IPS-20b (cell line): ENCODE data around the gene EXOSC2.

Experiments
- H3K27ac ChIP-seq: one replicate; pipeline ENCODE4 v1.5.1; 2013; ENCODE audit warnings: low read length
- H3K27me3 ChIP-seq: 2 replicates; pipeline ENCODE4 v1.6.1; 2013; ENCODE audit warnings: mild to moderate bottlenecking, low read length, inconsistent platforms; ENCODE audit not compliant: insufficient read depth
- H3K36me3 ChIP-seq: 2 replicates; pipeline ENCODE4 v1.6.1; 2013; ENCODE audit warnings: low read depth, mild to moderate bottlenecking, inconsistent platforms, low read length, moderate library complexity; ENCODE audit not compliant: insufficient read depth
- H3K4me1 ChIP-seq: 2 replicates; pipeline ENCODE4 v1.6.1; 2013; ENCODE audit warnings: mild to moderate bottlenecking, control low read depth, inconsistent platforms, low read length, moderate library complexity; ENCODE audit not compliant: insufficient read depth
- H3K4me3 ChIP-seq: 2 replicates; pipeline ENCODE4 v1.5.1; 2013; ENCODE audit warnings: mild to moderate bottlenecking, low read length, inconsistent platforms
- H3K9ac ChIP-seq: 2 replicates; pipeline ENCODE4 v1.6.1; 2013; ENCODE audit warnings: low read depth, mild to moderate bottlenecking, inconsistent platforms, low read length, moderate library complexity
- H3K9me3 ChIP-seq: 2 replicates; pipeline ENCODE4 v1.6.1; 2013; ENCODE audit warnings: mild to moderate bottlenecking, low read depth, low read length, inconsistent platforms; ENCODE audit not compliant: insufficient read depth

The EXOSC2 gene

DNA sequence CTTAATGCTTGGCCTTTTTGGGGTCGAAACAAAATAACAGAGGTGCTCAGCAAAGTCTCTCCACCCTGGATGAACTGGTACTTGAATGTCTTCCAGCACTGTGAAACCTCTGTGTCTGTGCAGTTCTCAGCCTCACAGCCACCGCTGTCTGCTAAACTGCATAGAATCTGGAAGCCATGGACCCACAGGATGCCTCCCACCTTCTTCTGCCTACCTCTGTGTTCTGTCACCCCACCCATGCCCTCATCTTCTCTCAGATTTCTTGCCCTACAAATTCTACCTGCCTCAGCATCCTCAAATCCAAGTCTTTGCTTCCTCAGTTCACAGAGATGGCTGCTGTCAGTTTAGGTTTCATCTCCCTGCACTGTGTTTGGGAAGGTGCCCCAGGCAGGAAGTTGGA lies 35.6 kb downstream of the EXOSC2 start:
- Histone ChIP-seq H3K9me3 (peaks cover 3% of the 10 kb centered on the region; the same call in 1 of the 2 replicates), H3K9ac (no peak overlapping the region), H3K4me1 (peaks cover 8% of the 10 kb centered on the region; the same call in 1 of the 2 replicates), H3K36me3 (no peaks in the 10 kb centered on the region), H3K4me3 (no peak overlapping the region), H3K27ac (no peak overlapping the region), H3K27me3 (no peaks in the 10 kb centered on the region)

DNA sequence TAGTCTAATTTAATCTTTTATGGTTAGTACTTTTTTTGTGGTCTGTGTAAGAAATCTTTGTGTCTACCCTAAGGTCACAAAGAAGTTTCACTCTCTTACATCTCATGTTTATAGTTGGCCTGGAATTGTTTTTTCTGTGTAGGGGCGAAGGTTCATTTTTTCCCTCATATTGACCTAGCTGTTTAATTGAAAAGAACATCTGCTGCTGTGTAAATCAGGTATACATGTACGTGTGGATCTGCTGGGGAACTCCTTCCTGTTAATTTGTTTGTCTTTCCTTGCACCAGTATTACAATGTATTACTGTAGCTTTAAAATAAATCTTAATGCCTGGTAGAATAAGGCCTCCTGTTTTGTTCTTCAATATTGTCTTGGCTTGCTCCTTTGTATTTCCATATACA lies 37.8 kb downstream of the EXOSC2 start:
- H3K4me1 ChIP-seq: peaks cover 8% of the 10 kb centered on the region; the same call in 1 of the 2 replicates
- H3K4me3 ChIP-seq: no peak overlapping the region
- peaks cover 3% of the 10 kb centered on the region; the same call in 1 of the 2 replicates for H3K9me3 ChIP-seq
- H3K36me3 ChIP-seq: no peaks in the 10 kb centered on the region
- H3K27me3 ChIP-seq: no peaks in the 10 kb centered on the region
- no peak overlapping the region for H3K27ac ChIP-seq
- no peak overlapping the region for H3K9ac ChIP-seq

DNA sequence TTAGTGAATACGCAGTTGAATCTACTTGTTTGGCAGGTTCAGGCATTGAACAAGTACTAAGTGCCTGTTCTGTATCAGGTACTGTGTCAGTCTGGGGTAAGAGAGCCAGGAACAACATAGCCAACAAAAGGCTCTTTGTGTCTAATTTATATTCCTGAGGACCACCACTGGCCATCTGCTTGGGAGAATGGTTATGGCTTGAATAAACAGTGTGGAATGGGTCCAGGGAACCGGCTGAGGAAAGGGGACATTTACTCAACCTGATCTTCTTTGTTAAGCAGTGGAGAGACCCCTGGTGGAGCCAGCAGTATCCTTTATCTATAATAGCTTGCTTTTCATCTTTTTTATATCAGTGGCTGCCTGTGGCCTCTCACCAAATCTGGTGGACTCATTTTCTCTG lies 38.6 kb downstream of the EXOSC2 start:
- H3K27ac ChIP-seq: no peak overlapping the region
- H3K9me3 ChIP-seq: peaks cover 3% of the 10 kb centered on the region; the same call in 1 of the 2 replicates
- no peaks in the 10 kb centered on the region for H3K27me3 ChIP-seq
- H3K4me1 ChIP-seq: peaks cover 8% of the 10 kb centered on the region; the same call in 1 of the 2 replicates
- H3K4me3 ChIP-seq: no peak overlapping the region
- no peaks in the 10 kb centered on the region for H3K36me3 ChIP-seq
- H3K9ac ChIP-seq: no peak overlapping the region

DNA sequence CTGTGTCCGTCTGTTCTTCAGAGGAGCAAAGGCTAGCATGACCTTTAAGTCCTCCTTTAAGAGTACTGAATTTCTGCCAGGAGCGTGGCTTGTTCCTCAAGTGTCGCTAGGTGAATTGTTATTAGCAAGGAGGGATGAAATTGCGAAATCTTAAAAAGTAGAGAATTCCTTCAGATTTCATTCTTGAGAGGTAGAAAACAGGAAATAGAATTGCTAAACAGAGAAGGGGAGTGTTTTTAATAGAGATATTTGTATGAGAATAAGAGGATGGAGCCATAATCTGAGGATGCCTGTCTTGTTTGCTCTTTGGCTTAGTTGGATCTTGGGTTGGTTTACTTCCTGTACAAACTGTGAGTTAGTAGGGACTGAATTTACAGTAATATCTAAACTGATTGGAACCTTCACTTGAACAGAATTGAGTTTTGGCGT lies 39.2 kb downstream of the EXOSC2 start:
- Histone ChIP-seq H3K36me3 (no peaks in the 10 kb centered on the region), H3K9me3 (peaks cover 3% of the 10 kb centered on the region; the same call in 1 of the 2 replicates), H3K27ac (no peak overlapping the region), H3K27me3 (no peaks in the 10 kb centered on the region), H3K4me1 (peaks cover 8% of the 10 kb centered on the region; the same call in 1 of the 2 replicates), H3K4me3 (no peak overlapping the region), H3K9ac (no peak overlapping the region; the same call in 1 of the 2 replicates)

DNA sequence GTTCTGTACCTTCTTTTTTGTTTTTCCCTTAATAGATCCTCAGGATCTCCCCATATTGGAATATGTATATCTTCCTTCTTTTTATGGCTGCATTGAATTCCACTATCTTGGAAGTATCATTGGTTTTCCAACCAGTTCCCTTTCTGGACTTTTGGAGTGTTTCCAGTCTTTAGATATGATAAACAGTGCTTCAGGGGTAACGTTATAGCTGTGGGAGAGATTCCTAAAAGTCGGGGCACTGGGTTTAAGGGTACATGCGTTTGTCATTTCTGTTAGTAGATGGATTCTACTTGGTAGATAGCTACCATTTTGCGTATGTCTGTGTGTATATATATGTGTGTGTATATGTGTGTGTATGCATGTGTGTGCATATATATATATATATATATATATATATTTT lies 42.0 kb downstream of the EXOSC2 start:
- no peak overlapping the region for H3K27ac ChIP-seq
- no peak overlapping the region for H3K9ac ChIP-seq
- peaks cover 8% of the 10 kb centered on the region; the same call in 1 of the 2 replicates for H3K4me1 ChIP-seq
- H3K4me3 ChIP-seq: no peak overlapping the region
- no peaks in the 10 kb centered on the region for H3K36me3 ChIP-seq
- H3K27me3 ChIP-seq: no peaks in the 10 kb centered on the region
- no peaks in the 10 kb centered on the region for H3K9me3 ChIP-seq

DNA sequence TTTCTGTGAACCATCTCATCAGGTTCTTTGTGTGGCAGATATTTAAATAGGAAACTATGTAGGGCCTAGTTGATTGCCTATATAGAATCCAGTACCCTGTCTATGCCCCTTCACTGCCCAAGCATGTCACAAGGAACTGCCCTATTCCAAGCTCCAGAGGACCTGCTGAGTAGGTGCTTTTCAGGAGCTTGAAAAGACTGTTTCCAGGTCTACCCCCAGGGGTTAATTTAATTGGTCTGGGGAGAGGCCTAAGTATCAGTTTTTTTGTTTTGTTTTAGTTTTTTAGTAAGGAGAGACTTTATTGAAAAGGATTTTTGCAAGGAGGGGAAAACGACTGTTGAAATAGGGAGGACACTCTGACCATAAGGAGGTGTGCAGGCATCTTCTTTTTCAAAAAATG lies 43.3 kb downstream of the EXOSC2 start:
- no peaks in the 10 kb centered on the region for H3K9me3 ChIP-seq
- H3K27ac ChIP-seq: no peak overlapping the region
- H3K9ac ChIP-seq: no peak overlapping the region
- H3K4me3 ChIP-seq: no peak overlapping the region
- H3K36me3 ChIP-seq: no peaks in the 10 kb centered on the region
- peaks cover 8% of the 10 kb centered on the region; the same call in 1 of the 2 replicates for H3K4me1 ChIP-seq
- no peaks in the 10 kb centered on the region for H3K27me3 ChIP-seq

DNA sequence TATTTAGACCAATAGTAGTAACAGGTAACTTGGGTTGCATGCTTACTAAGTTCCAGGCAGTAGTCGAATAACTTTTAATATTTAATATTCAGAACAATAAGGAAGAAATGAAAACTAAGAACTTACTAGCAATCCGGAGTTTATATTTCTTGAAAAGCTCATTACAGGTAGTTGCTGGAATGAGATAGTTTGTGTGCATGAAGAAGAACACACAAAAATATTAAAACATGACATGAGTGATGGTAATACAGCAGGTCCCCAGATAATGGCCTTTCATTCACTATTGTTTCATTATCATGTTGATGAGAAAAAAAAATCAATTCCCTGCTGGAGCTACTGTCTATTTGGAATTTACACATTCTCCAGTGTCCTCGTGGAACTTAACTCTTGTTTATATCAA lies 44.7 kb downstream of the EXOSC2 start:
- no peak overlapping the region for H3K9ac ChIP-seq
- no peak overlapping the region for H3K27ac ChIP-seq
- H3K9me3 ChIP-seq: no peaks in the 10 kb centered on the region
- no peak overlapping the region for H3K4me3 ChIP-seq
- no peaks in the 10 kb centered on the region for H3K36me3 ChIP-seq
- H3K4me1 ChIP-seq: no peaks in the 10 kb centered on the region; the same call in 1 of the 2 replicates
- no peaks in the 10 kb centered on the region for H3K27me3 ChIP-seq

DNA sequence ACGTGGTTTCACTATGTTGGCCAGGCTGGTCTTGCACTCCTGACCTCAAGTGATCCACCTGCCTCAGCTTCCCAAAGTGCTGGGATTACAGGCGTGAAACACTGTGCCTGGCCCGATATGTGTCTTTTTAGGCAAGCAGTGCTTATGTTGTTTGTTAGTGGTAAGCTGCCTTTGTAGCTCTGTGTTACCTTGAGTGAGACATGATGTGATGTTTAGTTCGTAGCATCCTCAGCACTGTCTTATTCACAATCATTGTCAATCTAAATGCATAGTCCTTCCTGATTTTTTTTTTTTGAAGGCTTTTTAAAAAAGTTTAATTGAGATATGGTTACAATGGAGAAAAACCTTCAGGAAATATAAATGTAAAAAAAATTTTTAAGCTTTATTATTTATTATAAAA lies 45.5 kb downstream of the EXOSC2 start:
- H3K9me3 ChIP-seq: no peaks in the 10 kb centered on the region
- H3K9ac ChIP-seq: no peak overlapping the region
- no peak overlapping the region for H3K4me3 ChIP-seq
- no peaks in the 10 kb centered on the region for H3K36me3 ChIP-seq
- H3K27ac ChIP-seq: no peak overlapping the region
- H3K27me3 ChIP-seq: no peaks in the 10 kb centered on the region
- H3K4me1 ChIP-seq: no peaks in the 10 kb centered on the region; the same call in 1 of the 2 replicates

DNA sequence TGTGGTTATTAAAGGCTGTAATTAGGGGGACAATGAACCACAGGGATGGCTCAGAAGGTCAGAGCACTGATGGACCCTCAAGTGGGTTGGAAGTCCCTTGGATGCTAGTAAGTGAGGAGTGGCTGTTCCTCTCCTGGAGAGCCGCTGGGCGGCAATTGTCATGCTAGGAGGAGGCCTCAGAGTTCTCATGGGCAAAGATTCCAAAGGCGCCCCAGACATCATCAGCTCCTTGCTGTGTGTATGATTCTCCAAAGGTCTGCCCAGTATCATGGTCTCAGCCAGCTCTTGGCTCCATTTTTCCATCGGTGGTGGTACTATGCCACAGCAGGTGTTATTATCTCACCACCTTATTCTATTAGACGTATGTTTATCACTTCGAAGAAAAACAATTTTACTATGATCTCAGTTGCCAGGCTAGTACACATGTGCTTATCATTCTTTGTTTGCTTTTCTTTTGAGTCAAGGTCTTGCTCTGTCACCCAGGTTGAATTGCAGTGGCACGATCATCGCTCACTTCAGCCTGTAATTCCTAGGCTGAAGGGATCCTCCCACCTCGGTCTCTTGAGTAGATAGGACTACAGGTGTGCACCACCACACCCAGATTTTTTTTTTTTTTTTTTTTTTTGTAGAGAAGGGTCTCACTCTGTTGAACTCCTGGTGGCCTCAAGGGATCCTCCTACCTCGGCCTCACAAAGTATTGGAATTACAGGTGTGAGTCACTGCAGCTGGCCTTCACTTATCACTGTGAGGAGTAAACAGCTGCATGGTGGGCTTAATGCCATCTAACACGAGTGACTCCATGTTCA lies 46.8 kb downstream of the EXOSC2 start:
- Histone ChIP-seq H3K4me3 (no peak overlapping the region), H3K4me1 (peaks cover 3% of the 10 kb centered on the region; the same call in 1 of the 2 replicates), H3K9me3 (no peaks in the 10 kb centered on the region), H3K9ac (no peak overlapping the region), H3K27me3 (no peaks in the 10 kb centered on the region), H3K27ac (no peak overlapping the region), H3K36me3 (no peaks in the 10 kb centered on the region)

DNA sequence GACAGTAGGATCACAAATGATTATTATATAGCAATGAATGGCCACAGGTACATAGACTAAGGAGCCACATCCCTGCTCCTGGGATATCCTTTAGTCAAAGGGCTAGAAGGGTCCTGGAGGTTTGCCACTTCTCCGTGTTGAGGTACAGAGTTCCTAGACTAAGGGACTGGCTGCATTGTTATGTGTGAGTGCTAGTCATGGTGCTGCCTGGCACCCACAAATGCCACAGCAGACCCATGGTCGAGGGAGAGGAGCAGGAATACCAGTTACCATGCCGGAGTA lies 47.4 kb downstream of the EXOSC2 start:
- peaks cover 8% of the 10 kb centered on the region; the same call in 1 of the 2 replicates for H3K4me1 ChIP-seq
- no peak overlapping the region for H3K9ac ChIP-seq
- no peaks in the 10 kb centered on the region for H3K27me3 ChIP-seq
- H3K4me3 ChIP-seq: no peak overlapping the region
- no peaks in the 10 kb centered on the region for H3K36me3 ChIP-seq
- H3K9me3 ChIP-seq: no peaks in the 10 kb centered on the region
- H3K27ac ChIP-seq: no peak overlapping the region

DNA sequence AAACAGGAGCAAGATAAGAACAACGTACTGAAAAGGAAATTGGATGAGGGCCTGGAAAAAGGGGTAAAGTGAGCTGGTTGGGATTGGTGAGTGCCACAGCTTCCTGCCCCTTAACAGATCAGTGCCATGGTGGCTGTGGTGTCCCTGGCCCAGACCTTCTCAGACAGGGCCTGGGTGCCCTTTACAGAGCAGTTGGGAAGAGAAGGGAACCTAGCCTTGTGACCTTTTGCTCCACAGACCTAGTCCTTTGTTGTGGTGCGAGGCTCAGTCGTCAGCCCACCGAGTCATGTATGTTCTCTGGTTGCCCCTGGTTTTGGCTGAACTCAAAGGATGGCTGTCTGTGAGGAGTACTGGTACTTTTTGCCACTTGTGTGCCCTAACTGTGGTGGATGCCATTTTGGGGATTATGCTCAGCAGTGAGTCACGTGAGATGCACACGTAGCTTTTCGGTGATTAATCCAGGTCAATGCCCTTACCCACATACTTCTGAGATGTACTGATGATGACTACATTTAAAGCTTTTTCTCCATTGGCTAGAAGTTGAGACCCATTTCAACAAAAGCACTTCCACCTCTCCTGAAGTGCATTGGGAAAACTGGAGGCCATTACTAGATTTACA lies 48.4 kb downstream of the EXOSC2 start:
- Histone ChIP-seq H3K9ac (no peak overlapping the region), H3K4me1 (peaks cover 8% of the 10 kb centered on the region; the same call in 1 of the 2 replicates), H3K9me3 (no peaks in the 10 kb centered on the region), H3K27ac (no peak overlapping the region), H3K27me3 (no peaks in the 10 kb centered on the region), H3K36me3 (no peaks in the 10 kb centered on the region), H3K4me3 (no peak overlapping the region)

DNA sequence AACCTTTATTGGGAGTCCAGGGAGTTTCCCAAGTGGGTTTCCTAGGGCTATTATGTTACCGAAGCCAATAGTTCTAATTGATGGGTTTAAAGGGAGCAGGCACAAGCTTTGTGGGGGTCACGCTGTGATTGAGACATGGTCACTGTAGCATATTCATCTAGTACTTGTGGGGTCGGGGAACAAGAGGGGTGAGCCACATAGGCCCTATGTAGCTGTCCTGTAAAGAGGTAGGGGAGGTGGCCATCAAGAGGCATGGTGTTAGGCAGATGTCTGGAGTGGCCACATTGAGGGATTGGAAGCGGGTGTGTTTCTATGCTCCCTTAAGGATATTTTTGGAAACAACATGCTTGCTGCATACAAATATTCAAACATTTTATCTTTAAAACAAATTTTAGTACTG lies 50.1 kb downstream of the EXOSC2 start:
- Histone ChIP-seq H3K9me3 (no peaks in the 10 kb centered on the region), H3K36me3 (no peaks in the 10 kb centered on the region)

More for the DNA sequence above, 50.1 kb downstream of the EXOSC2 start:
- H3K4me3 ChIP-seq: no peak overlapping the region
- no peak overlapping the region for H3K9ac ChIP-seq
- no peak overlapping the region for H3K27ac ChIP-seq
- H3K4me1 ChIP-seq: peaks cover 8% of the 10 kb centered on the region; the same call in 1 of the 2 replicates
- no peaks in the 10 kb centered on the region for H3K27me3 ChIP-seq
